Measurements from ENCODE around the gene TENM4. TPM values are rescaled to one million over a fixed set of nuclear protein-coding genes. Genes with fewer than 3 reads are reported as not detected.

The TENM4 gene
- total RNA-seq, 1 donor from 2014 or later: 117 TPM

GRCh38 chr11:78935398-78936068 lies 505.3 kb downstream of the TENM4 start:
- Mint-ChIP-seq H3K36me3 (ENCODE audit: insufficient read depth) (peaks cover 8% of the 10 kb centered on the region), H3K9me3 (ENCODE audit: low read depth) (no peaks in the 10 kb centered on the region), H3K27me3 (no peaks in the 10 kb centered on the region), H3K4me1 (ENCODE audit: low read depth) (peaks cover 8% of the 10 kb centered on the region), H3K27ac (no peak overlapping the region), H3K4me3 (ENCODE audit: low read depth) (no peak overlapping the region)
- DNase-seq (ENCODE audit: low spot score, unreplicated experiment): no peak
- TF ChIP-seq, protein P1, sequence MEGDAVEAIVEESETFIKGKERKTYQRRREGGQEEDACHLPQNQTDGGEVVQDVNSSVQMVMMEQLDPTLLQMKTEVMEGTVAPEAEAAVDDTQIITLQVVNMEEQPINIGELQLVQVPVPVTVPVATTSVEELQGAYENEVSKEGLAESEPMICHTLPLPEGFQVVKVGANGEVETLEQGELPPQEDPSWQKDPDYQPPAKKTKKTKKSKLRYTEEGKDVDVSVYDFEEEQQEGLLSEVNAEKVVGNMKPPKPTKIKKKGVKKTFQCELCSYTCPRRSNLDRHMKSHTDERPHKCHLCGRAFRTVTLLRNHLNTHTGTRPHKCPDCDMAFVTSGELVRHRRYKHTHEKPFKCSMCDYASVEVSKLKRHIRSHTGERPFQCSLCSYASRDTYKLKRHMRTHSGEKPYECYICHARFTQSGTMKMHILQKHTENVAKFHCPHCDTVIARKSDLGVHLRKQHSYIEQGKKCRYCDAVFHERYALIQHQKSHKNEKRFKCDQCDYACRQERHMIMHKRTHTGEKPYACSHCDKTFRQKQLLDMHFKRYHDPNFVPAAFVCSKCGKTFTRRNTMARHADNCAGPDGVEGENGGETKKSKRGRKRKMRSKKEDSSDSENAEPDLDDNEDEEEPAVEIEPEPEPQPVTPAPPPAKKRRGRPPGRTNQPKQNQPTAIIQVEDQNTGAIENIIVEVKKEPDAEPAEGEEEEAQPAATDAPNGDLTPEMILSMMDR (IDR thresholded peaks at IDR 0.05; ENCODE audit: unreplicated experiment): no peak

- TF ChIP-seq, protein P1 (IDR thresholded peaks at IDR 0.05; ENCODE audit: unreplicated experiment): no peak
- Mint-ChIP-seq H3K9me3 (ENCODE audit: low read depth) (no peaks in the 10 kb centered on the region), H3K27me3 (no peaks in the 10 kb centered on the region), H3K4me3 (ENCODE audit: low read depth) (no peak overlapping the region), H3K27ac (no peak overlapping the region), H3K4me1 (ENCODE audit: low read depth) (peaks cover 4% of the 10 kb centered on the region), H3K36me3 (ENCODE audit: insufficient read depth) (peaks cover 8% of the 10 kb centered on the region)
- DNase-seq (ENCODE audit: low spot score, unreplicated experiment): no peak
Measured at GRCh38 chr11:78933350-78933749, 507.5 kb downstream of the TENM4 start.

- DNase-seq (ENCODE audit: low spot score, unreplicated experiment): no peak
- Mint-ChIP-seq H3K9me3 (ENCODE audit: low read depth) (no peaks in the 10 kb centered on the region), H3K27me3 (no peaks in the 10 kb centered on the region), H3K36me3 (ENCODE audit: insufficient read depth) (peaks cover 8% of the 10 kb centered on the region), H3K4me3 (ENCODE audit: low read depth) (no peak overlapping the region), H3K27ac (no peak overlapping the region), H3K4me1 (ENCODE audit: low read depth) (peaks cover 4% of the 10 kb centered on the region)
- TF ChIP-seq, protein P1 (IDR thresholded peaks at IDR 0.05; ENCODE audit: unreplicated experiment): no peak
Measured at GRCh38 chr11:78932757-78933156, 508.1 kb downstream of the TENM4 start.

- H3K4me1 Mint-ChIP-seq (ENCODE audit: low read depth): peaks cover 5% of the 10 kb centered on the region
- TF ChIP-seq, protein P1 (IDR thresholded peaks at IDR 0.05; ENCODE audit: unreplicated experiment): no peak
- no peaks in the 10 kb centered on the region for H3K27me3 Mint-ChIP-seq
- no peak overlapping the region for H3K4me3 Mint-ChIP-seq (ENCODE audit: low read depth)
- no peaks in the 10 kb centered on the region for H3K9me3 Mint-ChIP-seq (ENCODE audit: low read depth)
- no peak overlapping the region for H3K27ac Mint-ChIP-seq
- peaks cover 8% of the 10 kb centered on the region for H3K36me3 Mint-ChIP-seq (ENCODE audit: insufficient read depth)
- DNase-seq (ENCODE audit: low spot score, unreplicated experiment): no peak
Measured at GRCh38 chr11:78931891-78932290, 508.9 kb downstream of the TENM4 start.

- Mint-ChIP-seq H3K4me3 (ENCODE audit: low read depth) (no peak overlapping the region), H3K27ac (no peak overlapping the region), H3K9me3 (ENCODE audit: low read depth) (no peaks in the 10 kb centered on the region), H3K4me1 (ENCODE audit: low read depth) (peaks cover 7% of the 10 kb centered on the region), H3K27me3 (no peaks in the 10 kb centered on the region), H3K36me3 (ENCODE audit: insufficient read depth) (peaks cover 8% of the 10 kb centered on the region)
- DNase-seq (ENCODE audit: low spot score, unreplicated experiment): no peak
- TF ChIP-seq, protein P1 (IDR thresholded peaks at IDR 0.05; ENCODE audit: unreplicated experiment): no peak
Measured at GRCh38 chr11:78930810-78931523, 509.9 kb downstream of the TENM4 start.

Data from progenitor cell of endocrine pancreas (in vitro differentiated cells).